Ascending aorta (tissue), 2 donors: ENCODE data around the gene DNAJC3. TPM values are rescaled to one million over a fixed set of nuclear protein-coding genes. Genes with fewer than 3 reads are reported as not detected.
"Not testable (repeated sequence)": the region's sequence is repeated elsewhere in the genome, so short reads cannot be mapped to it uniquely, and the experiment has no call there.

ENCODE experiments used
- DNase-seq, 2 donors: peaks; one replicate each; pipeline ENCODE4 v3.0.0-alpha.2; 2019; ENCODE audit warnings: low spot score in 2 of 2
- H3K27ac ChIP-seq, 2 donors: fragments of 200-600 bp; sonication (generic); one replicate each; pipeline ENCODE4 v1.5.1; 2016 to 2017; ENCODE audit warnings: mild to moderate bottlenecking in 1 of 2
- H3K27me3 ChIP-seq: fragments of 200-600 bp; sonication (generic); one replicate; pipeline ENCODE4 v1.5.1; 2017
- H3K36me3 ChIP-seq, 2 donors: fragments of 200-600 bp; sonication (generic); one replicate each; pipeline ENCODE4 v1.5.1; 2016
- H3K4me1 ChIP-seq, 2 donors: fragments of 200-600 bp; sonication (generic); one replicate each; pipeline ENCODE4 v1.5.1; 2016 to 2017; ENCODE audit warnings: mild to moderate bottlenecking in 1 of 2
- H3K4me3 ChIP-seq, 2 donors: fragments of 200-600 bp; sonication (generic); one replicate each; pipeline ENCODE4 v1.5.1; 2016 to 2017; ENCODE audit warnings: mild to moderate bottlenecking in 1 of 2
- H3K9me3 ChIP-seq, 2 donors: fragments of 200-600 bp; sonication (generic); one replicate each; pipeline ENCODE4 v1.5.1; 2016
- CTCF ChIP-seq, 3 experiments: fragments of 200-600 bp in 2 of 3; fragments of 450-650 bp in 1 of 3; sonication (generic) in 2 of 3; IDR thresholded peaks; one replicate each; pipeline ENCODE4 v1.5.1; 2016 to 2019; ENCODE audit warnings: antibody characterized with exemption in 3 of 3, mild to moderate bottlenecking in 1 of 3, moderate library complexity in 1 of 3
- intact Hi-C: fragments of 100-400 bp; cut with DNase I; formaldehyde crosslinking; loops from one replicate; pipeline ENCODE4 v1.15.1; 2023
- total RNA-seq: library from RNA; depleted of rRNA; stranded (reverse); fragments of >200 nt; gene quantifications from one replicate; pipeline ENCODE4 v1.1.0, GENCODE V29; 2016

Gene DNAJC3
- total RNA-seq, 1 donor from 2014 or later, result 44.3 TPM

GRCh38 chr13:95710313-95710712 is 33.4 kb downstream of the DNAJC3 start:
- no peak overlapping the region for H3K27ac ChIP-seq
- no peaks in the 10 kb centered on the region for H3K9me3 ChIP-seq
- H3K36me3 ChIP-seq, result peaks cover 17 to 47% of the 10 kb centered on the region in 2 donors
- no peak for DNase-seq
- H3K4me1 ChIP-seq, result no peaks in the 10 kb centered on the region
- no peak for TF ChIP-seq CTCF (IDR thresholded peaks at IDR 0.05)
- H3K4me3 ChIP-seq, result no peak overlapping the region
- no peaks in the 10 kb centered on the region for H3K27me3 ChIP-seq
- intact Hi-C loops, result no loop called here

GRCh38 chr13:95712846-95713245 is 35.9 kb downstream of the DNAJC3 start:
- H3K4me3 ChIP-seq, DNase-seq, H3K9me3 ChIP-seq, H3K27me3 ChIP-seq, H3K4me1 ChIP-seq, H3K27ac ChIP-seq, intact Hi-C loops: not testable (repeated sequence)
- H3K36me3 ChIP-seq, result peaks cover 17 to 47% of the 10 kb centered on the region in 2 donors

DNA sequence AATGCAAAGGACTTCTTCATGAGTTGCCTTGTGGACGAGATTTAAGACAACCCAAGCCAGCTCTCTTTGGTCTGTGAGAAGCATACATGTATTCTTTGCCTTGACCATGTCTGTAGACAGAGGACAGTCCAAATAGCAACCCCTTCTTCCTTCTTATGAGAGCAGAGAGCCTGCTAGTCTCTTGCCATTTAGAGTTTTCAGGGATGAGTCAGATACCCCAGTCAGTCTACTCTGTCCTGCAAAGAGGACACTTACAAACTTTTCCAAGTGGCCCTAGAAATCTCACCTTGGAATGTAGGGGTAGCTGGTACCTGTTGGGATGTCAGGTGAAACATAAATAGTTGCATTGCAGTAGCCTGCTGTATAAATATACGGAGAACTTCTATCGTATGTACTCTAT is 36.7 kb downstream of the DNAJC3 start:
- no peak for DNase-seq
- intact Hi-C loops, result no loop called here
- Histone ChIP-seq H3K36me3 (peaks cover 17 to 47% of the 10 kb centered on the region in 2 donors), H3K4me3 (no peak overlapping the region), H3K4me1 (no peaks in the 10 kb centered on the region), H3K9me3 (no peaks in the 10 kb centered on the region), H3K27me3 (no peaks in the 10 kb centered on the region), H3K27ac (no peak overlapping the region)
- TF ChIP-seq CTCF (IDR thresholded peaks at IDR 0.05), result no peak

- H3K27me3 ChIP-seq, result no peaks in the 10 kb centered on the region
- intact Hi-C loops, result no loop called here
- no peaks in the 10 kb centered on the region for H3K9me3 ChIP-seq
- TF ChIP-seq CTCF (IDR thresholded peaks at IDR 0.05), result no peak
- no peak for DNase-seq
- H3K27ac ChIP-seq, result no peak overlapping the region
- no peaks in the 10 kb centered on the region for H3K4me1 ChIP-seq
- peaks cover 17 to 47% of the 10 kb centered on the region in 2 donors for H3K36me3 ChIP-seq
- H3K4me3 ChIP-seq, result no peak overlapping the region
Observed at GRCh38 chr13:95714142-95714832, 37.3 kb downstream of the DNAJC3 start.

DNA sequence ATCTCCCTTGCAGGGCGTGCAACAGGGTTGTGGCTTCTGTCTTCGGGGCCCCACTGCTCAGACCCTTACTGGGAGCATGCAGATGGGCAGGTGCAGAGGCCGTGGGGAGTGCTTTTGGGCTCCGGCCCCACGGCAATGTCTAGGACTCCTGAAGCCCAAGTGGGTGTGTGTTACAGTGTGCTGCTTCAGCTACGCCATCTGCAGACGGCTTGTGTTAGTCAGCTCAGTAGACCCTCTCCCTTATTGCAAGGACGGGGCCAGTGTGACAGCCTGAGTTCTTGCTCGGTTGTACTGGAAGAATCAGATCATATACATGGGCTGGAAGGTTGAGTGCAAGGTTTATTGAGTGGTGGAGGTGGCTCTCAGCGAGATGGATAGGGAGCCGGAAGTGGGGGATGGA is 39.3 kb downstream of the DNAJC3 start:
- Histone ChIP-seq H3K27ac (no peak overlapping the region), H3K36me3 (peaks cover 11 to 31% of the 10 kb centered on the region in 2 donors), H3K27me3 (no peaks in the 10 kb centered on the region), H3K4me1 (no peaks in the 10 kb centered on the region), H3K4me3 (no peak overlapping the region), H3K9me3 (no peaks in the 10 kb centered on the region)
- intact Hi-C loops, result no loop called here
- no peak for TF ChIP-seq CTCF (IDR thresholded peaks at IDR 0.05)
- DNase-seq, result no peak

DNA sequence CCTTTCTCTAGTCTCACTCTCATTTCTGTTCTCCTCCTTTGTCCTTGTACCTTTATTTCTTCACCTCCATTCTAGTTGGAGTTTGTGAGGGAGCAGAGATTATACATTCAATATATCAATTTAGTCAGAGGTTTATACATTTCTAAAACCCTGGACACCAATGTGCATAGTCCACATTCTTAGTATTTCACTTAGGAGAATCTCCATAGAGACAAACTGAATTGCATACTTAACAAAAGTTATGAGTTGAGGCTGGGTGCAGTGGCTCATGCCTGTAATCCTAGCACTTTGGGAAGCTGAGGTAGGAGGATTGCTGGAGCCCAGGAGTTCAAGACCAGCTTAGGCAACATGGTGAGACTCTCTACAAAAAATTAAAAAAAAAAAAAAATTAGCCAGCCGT is 45.3 kb downstream of the DNAJC3 start:
- no peak for DNase-seq
- H3K27me3 ChIP-seq, result no peaks in the 10 kb centered on the region
- no peak overlapping the region for H3K27ac ChIP-seq
- H3K4me3 ChIP-seq, result no peak overlapping the region
- no peaks in the 10 kb centered on the region for H3K9me3 ChIP-seq
- intact Hi-C loops, result no loop called here
- no peaks in the 10 kb centered on the region for H3K4me1 ChIP-seq
- TF ChIP-seq CTCF (IDR thresholded peaks at IDR 0.05), result no peak
- peaks cover 4 to 13% of the 10 kb centered on the region in 2 donors for H3K36me3 ChIP-seq
